HuH-7 (cell line): ENCODE data around the gene PSORS1C1.
"Not testable (repeated sequence)": the region's sequence is repeated elsewhere in the genome, so short reads cannot be mapped to it uniquely, and the experiment has no call there.

Source experiments
- DNase-seq: peaks from one replicate; pipeline ENCODE4 v3.0.0; 2011; ENCODE audit warnings: low spot score

PSORS1C1 gene

GRCh38 chr6:31178143-31179041 lies 63.8 kb downstream of the PSORS1C1 start:
- DNase-seq: no peak

GRCh38 chr6:31179042-31179386 lies 64.4 kb downstream of the PSORS1C1 start:
- no peak for DNase-seq

- no peak for DNase-seq
Observed at GRCh38 chr6:31179896-31180295, 65.3 kb downstream of the PSORS1C1 start.

DNA sequence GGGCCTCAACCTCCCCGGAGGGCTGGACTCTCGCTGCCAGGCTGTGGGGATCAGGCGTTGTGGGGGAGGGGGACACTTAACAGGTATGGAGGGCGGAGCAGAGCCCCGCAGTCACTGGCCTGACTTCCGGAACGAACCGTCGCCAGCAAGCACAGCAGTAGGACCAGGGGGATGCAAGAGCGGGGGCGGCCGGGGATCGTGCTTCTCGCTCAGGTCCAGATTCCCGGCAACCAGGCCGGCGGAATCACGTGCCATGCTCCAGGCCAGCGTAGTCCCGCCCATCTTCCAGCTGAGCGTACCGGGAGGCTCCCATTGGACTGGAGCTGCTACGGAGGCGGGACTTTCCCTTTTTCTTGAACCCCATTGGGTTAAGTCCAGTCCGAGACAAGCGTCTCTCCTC lies 65.9 kb downstream of the PSORS1C1 start:
- DNase-seq: no peak

DNA sequence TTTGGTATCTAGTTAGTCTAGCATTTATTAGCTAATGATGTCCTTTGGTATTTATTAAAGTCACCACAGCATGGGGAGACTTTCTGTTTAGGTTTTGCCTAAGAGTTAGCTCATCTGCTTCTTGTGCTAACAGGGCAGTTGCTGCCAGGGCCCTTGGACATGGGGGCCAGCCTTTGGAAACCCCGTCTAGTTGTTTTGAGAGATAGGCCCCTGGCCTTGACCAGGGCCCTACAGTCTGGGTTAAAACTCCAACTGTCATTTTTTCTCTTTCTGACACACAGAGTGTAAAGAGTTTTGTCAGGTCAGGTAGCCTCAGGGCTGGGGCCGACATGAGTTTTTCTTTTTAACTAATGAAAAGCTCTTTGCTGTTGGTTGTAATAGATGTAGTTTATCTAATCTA lies 68.7 kb downstream of the PSORS1C1 start:
- not testable (repeated sequence) for DNase-seq

GRCh38 chr6:31183859-31184258 lies 69.3 kb downstream of the PSORS1C1 start:
- not testable (repeated sequence) for DNase-seq

DNA sequence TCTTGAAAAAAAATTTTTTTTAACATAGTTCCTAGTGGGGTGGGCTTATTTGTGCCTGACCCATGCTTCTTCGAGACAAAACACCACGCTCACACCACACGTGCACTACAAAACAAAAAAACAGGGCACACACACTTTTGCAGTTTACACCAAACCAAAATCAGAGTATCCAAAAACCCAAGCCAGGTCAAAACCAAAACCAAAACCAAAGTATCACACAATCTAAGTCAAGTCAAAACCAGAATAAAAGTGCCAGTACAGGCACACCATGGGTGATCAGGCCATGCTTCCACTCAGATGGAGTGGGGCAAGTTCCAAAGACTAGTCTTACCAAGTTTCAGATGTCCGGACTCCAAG lies 71.1 kb downstream of the PSORS1C1 start:
- not testable (repeated sequence) for DNase-seq

GRCh38 chr6:31186052-31186734 lies 71.6 kb downstream of the PSORS1C1 start:
- DNase-seq: no peak

GRCh38 chr6:31187780-31188194 lies 73.2 kb downstream of the PSORS1C1 start:
- DNase-seq: no peak

DNA sequence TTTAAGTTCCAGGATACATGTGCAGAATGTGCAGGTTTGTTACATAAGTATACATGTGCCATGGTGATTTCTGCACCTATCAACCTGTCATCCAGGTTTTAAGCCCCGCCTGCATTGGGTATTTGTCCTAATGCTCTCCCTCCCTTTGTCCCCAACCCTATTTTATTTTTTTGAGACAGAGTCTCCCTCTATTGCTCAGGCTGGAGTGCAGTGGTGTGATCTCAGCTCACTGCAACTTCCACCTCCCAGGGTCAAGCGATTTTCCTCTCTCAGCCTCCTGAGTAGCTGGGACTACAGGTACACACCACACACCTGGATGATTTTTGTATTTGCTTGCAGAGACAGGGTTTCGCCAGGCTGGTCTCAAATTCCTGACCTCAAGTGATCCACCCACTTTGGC lies 74.6 kb downstream of the PSORS1C1 start:
- DNase-seq: not testable (repeated sequence)
